Renal cortical epithelial cell (primary cell): ENCODE measurements around the gene VSIG10L2. TPM values are rescaled to one million over a fixed set of nuclear protein-coding genes. Genes with fewer than 3 reads are reported as not detected.

Experiments used
- DNase-seq: peaks from one replicate; pipeline ENCODE4 v3.0.0-alpha.2; 2011; ENCODE audit warnings: low read depth
- total RNA-seq: library from RNA; depleted of rRNA; stranded (reverse); fragments of >200 nt; gene quantifications from 2 replicates; pipeline ENCODE4 v1.2.3, GENCODE V29; 2014

Gene VSIG10L2
- total RNA-seq, 1 donor from 2014 or later, result not detected

- DNase-seq, result no peak
These were observed 1.8 kb downstream of the VSIG10L2 start for GRCh38 chr11:125947419-125948277.

- DNase-seq, result no peak
These were observed 2.6 kb downstream of the VSIG10L2 start for GRCh38 chr11:125948278-125949051.

DNA sequence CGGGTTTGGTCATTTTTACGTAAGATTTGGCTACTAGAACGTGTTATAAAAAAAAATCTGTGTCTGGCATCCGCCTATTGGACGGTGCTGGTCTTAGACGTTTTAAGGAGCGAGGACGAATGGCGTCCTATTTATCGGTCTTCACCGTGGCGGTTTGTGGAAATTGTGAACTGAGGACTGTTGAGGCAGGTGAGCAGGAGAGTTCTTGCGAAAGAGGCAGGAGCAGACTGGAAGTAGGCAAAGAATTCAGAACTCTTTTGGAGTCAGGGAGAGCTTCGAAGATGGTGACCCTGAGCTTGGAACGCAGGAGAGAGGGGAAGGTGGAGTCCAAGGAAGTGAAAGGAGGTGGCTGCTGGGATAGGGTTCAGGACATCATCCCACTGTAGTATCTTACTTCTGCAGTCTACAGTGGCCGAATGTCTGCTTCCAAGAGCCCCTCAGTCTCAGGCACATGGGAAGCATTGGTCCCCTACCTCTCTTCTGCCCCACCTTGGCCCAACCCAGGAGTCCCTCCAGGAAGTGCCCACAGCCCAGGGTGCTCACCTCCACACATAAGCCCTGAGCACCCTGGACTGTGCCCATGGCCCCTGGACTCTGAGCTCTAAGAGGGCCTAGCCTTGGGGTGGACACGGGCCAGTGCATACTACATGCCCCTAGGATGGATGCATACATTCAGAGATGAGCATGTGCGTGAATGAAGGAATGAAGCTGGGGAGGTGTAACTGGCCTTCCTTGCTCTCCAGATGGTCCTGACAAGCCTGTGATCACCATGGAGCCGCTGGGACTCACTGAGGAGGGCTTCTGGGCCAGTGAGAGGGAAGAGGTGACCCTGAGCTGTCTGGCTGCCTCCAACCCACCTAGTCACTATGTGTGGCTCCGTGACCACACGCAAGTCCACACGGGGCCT, 3.7 kb downstream of the VSIG10L2 start:
- no peak for DNase-seq

- DNase-seq, result no peak
These were observed 4.3 kb downstream of the VSIG10L2 start for GRCh38 chr11:125950178-125950490.

GRCh38 chr11:125950696-125951651, 5.1 kb downstream of the VSIG10L2 start:
- no peak for DNase-seq

DNA sequence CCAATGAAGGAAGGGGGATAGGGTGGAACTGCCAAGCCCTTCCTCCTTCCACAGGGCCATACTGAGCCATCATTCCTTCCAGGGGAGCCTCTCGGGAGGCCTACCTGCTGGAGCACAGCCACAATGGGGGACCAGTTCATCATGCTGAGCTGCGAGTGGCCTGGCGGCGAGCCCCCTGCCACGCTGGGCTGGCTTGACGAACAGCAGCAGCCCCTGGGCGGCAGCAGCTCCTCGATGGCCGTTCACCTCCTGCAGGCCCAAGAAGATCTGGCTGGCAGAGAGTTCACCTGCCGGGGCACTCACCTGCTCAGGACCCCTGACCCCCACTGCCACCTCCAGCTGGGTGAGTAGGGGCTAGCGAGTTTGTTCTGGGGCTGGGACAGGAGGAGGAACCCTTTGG, 5.9 kb downstream of the VSIG10L2 start:
- DNase-seq, result no peak

DNA sequence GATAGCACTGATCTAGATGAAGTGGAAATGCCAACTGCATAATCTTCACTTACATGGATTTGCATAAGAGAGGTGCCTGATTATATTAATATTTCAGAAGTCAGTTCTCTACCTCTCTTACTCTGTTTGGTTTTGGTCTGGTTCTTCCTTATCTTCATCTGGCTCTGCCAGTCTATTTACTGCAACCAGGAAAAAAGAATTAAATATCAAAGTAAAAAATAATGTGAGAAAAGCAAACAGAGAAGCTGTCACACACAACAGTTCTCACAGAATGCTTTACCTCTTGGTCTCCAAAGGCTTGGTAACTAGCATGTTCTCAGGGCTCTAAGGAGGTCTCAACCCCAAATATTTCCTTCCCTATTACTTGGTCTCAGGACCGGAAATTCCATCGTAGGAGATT, 6.7 kb downstream of the VSIG10L2 start:
- no peak for DNase-seq

GRCh38 chr11:125952973-125953372, 7.1 kb downstream of the VSIG10L2 start:
- no peak for DNase-seq

DNA sequence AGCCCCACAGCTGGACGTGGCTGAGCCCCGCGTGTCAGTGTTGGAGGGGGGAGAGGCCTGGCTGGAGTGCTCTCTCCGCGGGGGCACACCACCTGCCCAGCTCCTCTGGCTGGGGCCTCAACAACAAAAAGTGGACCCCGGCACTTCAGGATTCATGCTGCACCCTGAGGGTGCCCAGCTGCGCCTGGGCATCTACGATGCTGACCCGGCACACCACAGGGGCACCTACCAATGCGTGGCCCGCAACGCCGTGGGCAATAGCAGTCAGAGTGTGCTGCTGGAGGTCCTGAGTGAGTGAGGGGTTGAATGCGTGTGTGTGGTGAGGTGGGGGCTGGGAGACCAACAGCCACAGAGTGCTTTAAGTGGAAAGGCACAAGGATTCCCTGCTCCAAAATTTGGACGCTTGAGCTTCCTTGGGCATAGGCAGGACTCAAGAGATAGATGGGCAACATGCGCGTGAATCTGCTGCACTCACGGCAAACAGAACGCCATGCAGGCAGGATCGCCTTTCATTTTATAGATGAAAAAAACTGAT, 7.6 kb downstream of the VSIG10L2 start:
- no peak for DNase-seq

DNA sequence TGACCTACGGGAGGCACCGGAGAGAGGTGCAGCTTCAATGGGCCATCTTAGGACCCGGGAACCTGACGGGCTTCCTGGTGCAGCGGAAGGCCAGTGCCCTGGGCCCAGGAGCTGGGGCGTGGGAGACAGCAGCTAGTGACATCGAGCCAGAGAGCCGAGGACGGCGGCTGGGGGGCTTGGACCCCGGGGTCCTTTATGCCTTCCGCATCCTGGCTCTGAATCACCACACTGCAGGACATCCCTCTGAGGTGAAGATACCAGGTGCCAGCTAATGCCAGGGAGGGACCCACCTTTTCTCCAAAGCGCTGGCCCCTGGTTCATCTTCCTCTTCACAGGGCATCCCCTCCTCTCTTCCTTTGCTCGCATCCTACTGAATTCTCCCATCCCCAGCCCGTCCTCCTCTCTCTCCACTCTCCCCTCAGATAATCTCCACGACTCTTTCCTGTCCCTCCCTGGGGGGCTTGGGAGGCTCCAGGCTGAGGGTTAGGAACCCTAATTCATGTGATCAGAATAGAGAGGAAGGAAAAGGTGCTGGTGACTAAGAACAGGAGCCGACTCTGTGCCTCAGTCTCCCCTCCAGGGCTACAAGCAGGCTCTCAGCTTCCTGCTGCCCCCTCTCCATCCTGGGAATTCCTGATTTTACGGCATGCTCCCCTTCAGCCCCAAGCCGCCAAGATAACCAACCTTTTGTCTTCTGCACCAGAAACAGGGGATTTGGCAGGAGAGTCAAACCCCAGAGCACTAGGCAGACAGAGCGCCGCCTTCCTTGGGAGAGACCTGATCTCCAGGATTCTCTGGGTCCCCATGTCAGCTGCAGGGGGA, 8.5 kb downstream of the VSIG10L2 start:
- no peak for DNase-seq

DNA sequence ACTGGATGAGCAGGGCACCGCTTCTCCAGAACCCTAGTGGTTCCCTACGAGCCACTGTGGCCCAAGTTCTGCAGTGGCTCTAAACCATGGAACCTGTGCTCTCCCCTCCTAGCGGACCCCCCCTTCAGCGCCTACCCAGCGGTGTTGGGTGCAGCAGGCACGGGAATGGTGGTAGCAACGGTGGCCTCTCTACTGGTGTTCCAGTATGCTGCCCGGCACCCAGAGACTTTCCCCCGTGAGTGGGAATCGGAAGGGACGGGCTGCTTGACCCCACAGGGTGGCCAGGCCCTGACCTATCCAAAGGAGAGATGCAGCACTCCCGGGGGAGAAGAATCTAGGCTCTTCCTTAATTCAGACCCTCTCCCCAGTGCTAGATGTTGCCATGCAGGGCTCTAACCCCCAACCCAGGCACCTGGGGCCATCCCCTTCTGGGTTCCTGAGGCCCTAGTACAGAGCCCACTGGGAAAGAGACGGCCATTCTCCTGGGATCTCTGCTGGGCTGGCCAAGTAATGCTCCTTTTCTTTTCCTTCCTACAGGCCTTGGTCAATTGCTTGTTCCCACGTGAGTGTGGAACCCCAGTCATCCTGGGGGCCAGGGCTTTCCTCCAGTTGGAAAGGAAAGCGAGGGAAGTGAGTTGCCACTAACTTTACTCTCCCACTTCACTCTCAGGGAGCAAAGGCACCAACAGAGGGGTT, 9.2 kb downstream of the VSIG10L2 start:
- no peak for DNase-seq

- no peak for DNase-seq
These were observed 10.0 kb downstream of the VSIG10L2 start for GRCh38 chr11:125955856-125956255.

DNA sequence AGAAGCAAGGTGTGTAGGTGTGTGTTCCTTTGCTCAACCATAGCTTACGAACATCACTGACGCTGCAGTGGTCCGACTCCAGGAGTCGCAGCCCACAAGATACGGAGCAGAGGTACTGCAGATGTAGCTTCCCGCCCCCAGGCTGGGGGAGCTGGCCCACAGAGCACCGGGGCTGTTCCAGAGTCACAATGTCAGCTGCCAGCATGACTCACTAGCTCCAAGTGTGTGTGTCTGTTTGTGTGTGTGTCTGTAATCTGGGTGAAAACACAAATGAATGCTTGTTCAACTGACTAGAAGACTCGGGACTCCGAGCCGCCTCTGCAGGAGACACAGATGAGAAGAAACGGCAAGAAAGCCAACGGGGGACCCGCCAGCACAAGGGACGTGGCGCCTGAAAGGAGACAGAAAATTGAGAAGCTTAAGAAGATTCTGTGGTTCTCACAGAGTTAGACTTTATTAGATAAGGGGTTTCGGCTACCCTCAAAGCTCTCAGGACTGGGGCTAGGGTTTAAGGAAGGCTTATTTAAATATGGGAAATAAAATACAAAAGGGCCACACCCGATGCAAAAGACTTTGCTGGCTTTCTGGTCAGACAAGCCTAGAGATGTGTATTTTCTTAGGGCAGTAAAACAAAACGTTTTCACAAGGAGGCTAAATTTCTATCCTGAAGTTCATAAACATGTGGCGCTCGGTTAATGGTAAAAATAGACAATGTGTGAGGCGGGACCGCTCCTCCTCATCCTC, 10.7 kb downstream of the VSIG10L2 start:
- no peak for DNase-seq

DNA sequence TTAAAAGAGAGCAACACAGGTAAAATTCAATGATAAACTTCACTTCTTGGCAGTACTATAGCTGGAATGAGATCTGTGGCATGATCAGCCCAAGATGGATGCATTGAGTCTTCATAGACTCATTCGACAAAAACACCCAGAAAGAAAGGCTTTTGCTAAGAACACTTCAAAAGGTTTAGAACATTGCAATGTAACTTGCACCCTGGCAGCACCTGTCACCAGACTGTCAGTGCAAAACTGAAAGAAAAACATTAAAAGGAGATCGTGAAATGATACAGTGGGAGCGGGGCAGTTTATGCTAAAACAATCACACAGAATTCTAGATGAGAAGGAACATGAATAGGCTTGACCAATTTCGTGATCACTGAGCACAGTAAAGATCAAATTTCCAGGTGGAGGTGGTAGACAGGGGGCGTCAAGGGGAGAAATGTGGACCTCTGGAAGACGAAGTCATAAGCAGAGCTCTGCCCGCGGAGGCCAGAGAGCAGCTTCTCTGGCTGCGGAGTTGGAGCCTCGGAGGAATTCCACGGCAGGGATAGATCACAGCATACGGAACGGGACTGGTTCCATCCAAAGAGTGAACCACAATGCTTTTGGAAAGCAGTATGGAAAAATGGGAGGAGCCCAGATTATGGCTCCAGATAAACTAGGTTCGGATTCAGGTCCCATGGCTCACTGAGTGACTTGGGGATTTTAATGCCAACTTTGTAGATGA, 11.9 kb downstream of the VSIG10L2 start:
- no peak for DNase-seq

GRCh38 chr11:125958872-125959400, 13.1 kb downstream of the VSIG10L2 start:
- no peak for DNase-seq

DNA sequence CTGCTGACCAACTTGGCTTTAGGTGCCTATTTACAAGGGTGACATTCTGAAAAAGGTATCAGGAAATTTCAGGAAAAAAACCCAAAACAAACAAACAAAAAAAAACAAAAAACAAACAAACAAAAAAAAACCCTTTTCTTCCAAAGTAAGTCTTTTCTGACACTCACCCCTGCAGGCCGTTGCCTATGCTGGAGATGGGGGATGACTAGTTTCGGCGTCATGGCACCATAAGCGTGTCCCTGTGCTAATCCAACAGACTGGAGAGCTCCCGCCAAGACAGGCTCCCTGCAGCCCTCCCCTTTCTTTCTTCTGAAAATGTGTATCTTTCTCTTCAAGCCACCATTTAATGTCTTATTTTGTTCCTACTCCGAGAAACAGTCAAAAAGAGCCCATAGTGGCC, 13.7 kb downstream of the VSIG10L2 start:
- no peak for DNase-seq

- no peak for DNase-seq
These were observed 14.1 kb downstream of the VSIG10L2 start for GRCh38 chr11:125959931-125960330.

DNA sequence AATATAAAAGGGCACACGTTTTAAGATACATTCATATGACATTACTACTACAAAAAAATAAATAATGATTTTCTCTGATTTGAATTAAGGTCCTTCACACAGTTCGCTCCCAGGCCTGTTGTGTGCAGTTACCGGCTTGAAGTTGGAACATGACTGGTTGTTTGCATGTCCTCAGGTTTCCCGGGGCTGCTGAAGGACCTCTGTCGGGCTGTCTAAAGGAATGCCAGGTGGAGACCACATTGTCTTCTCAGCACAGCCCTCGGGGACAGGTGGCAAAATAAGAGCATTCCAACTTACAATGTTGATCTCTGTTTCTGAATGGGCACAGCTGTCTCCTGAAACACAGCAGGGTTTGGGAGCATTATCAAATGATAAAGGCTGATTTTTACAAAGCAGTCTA, 14.9 kb downstream of the VSIG10L2 start:
- no peak for DNase-seq
